PC-9 (cell line): ENCODE results near the gene HTRA2. TPM values are rescaled to one million over a fixed set of nuclear protein-coding genes. Genes with fewer than 3 reads are reported as not detected.

Experiments used
- BruUV-seq: library from RNA; stranded (reverse); fragments of 400-500 nt; replicated peaks from 2 replicates; lab custom pipeline; 2021; lab: Mats Ljungman, UMichigan
- CTCF ChIA-PET: fragments of 300-600 bp; sonication (Branson Sonifier 250); formaldehyde crosslinking; loops from one replicate; lab custom pipeline; 2022; ENCODE audit warnings: antibody characterized with exemption; lab: Charles Lee
- POLR2A ChIA-PET: fragments of 300-600 bp; sonication (Branson Sonifier 250); formaldehyde crosslinking; loops from one replicate; lab custom pipeline; 2022; ENCODE audit warnings: antibody characterized with exemption; ENCODE audit not compliant: unreplicated experiment; lab: Charles Lee
- DNase-seq, 2 experiments: peaks; one replicate each; pipeline versions ENCODE4 v3.0.0 to v3.0.0-alpha.2; 2015 to 2022; ENCODE audit warnings: mixed read lengths in 1 of 2
- H2AFZ ChIP-seq: fragments of 200-600 bp; sonication (generic); 2 replicates; pipeline ENCODE4 v1.8.1; 2017; ENCODE audit warnings: antibody characterized with exemption
- H3F3A ChIP-seq: fragments of 200-600 bp; sonication (generic); 2 replicates; pipeline ENCODE4 v1.8.1; 2017; ENCODE audit warnings: antibody characterized with exemption, mild to moderate bottlenecking, low read depth; ENCODE audit not compliant: insufficient read depth
- H3K27ac ChIP-seq: fragments of 200-600 bp; sonication (generic); 2 replicates; pipeline ENCODE4 v1.6.1; 2016; ENCODE audit warnings: mixed run types
- H3K27me3 ChIP-seq: fragments of 200-600 bp; sonication (generic); 2 replicates; pipeline ENCODE4 v1.6.1; 2016; ENCODE audit warnings: low read depth, mixed run types; ENCODE audit not compliant: insufficient read depth
- H3K36me3 ChIP-seq: fragments of 200-600 bp; sonication (generic); 2 replicates; pipeline ENCODE4 v1.6.1; 2016; ENCODE audit warnings: low read depth, mixed run types
- H3K4me1 ChIP-seq: fragments of 200-600 bp; sonication (generic); replicated peaks from 2 replicates; pipeline ENCODE4 v1.6.1; 2016; ENCODE audit warnings: mixed run types; ENCODE audit not compliant: insufficient read depth
- H3K4me2 ChIP-seq: fragments of 200-600 bp; sonication (generic); 2 replicates; pipeline ENCODE4 v1.6.1; 2017; ENCODE audit warnings: mixed run types
- H3K4me3 ChIP-seq: fragments of 200-600 bp; sonication (generic); 2 replicates; pipeline ENCODE4 v1.6.1; 2016; ENCODE audit warnings: mixed run types
- H3K79me2 ChIP-seq: fragments of 200-600 bp; sonication (generic); 2 replicates; pipeline ENCODE4 v1.6.1; 2017; ENCODE audit warnings: low read depth, mixed run types
- H3K9me2 ChIP-seq: fragments of 200-600 bp; sonication (generic); 2 replicates; pipeline ENCODE4 v1.8.1; 2017; ENCODE audit warnings: mild to moderate bottlenecking; ENCODE audit not compliant: insufficient read depth
- H3K9me3 ChIP-seq: fragments of 200-600 bp; sonication (generic); 2 replicates; pipeline ENCODE4 v1.8.1; 2016; ENCODE audit warnings: low read depth; ENCODE audit not compliant: insufficient read depth
- H4K20me1 ChIP-seq: fragments of 200-600 bp; sonication (generic); 2 replicates; pipeline ENCODE4 v1.8.1; 2017; ENCODE audit not compliant: insufficient read depth
- CTCF ChIP-seq: fragments of 200-600 bp; sonication (generic); conservative IDR thresholded peaks from 2 replicates; pipeline ENCODE4 v1.6.1; 2017; ENCODE audit warnings: mixed run types, antibody characterized with exemption, mild to moderate bottlenecking, moderate library complexity
- EZH2 ChIP-seq: fragments of 200-600 bp; sonication (generic); IDR thresholded peaks from 2 replicates; pipeline ENCODE4 v1.8.0; 2017; ENCODE audit warnings: antibody characterized with exemption, low read depth
- intact Hi-C: fragments of 100-400 bp; cut with micrococcal nuclease; formaldehyde crosslinking; loops from one replicate; pipeline ENCODE4 v1.10.0; 2022; ENCODE audit not compliant: unreplicated experiment
- total RNA-seq: library from RNA; stranded (reverse); gene quantifications from 2 replicates; pipeline ENCODE4 v1.2.3, GENCODE V29; 2021

HTRA2 gene
- total RNA-seq, 1 experiment from 2014 or later, result 23.5 TPM

GRCh38 chr2:74537140-74537539 is 7.4 kb downstream of the HTRA2 start:
- H2AFZ ChIP-seq, result no peak overlapping the region
- H3K27me3 ChIP-seq, result no peaks in the 10 kb centered on the region
- H3K36me3 ChIP-seq, result no peaks in the 10 kb centered on the region
- CTCF ChIA-PET, result no interaction called here
- no peak overlapping the region for H3K27ac ChIP-seq
- H3K9me2 ChIP-seq, result no peaks in the 10 kb centered on the region
- DNase-seq, result no peak
- BruUV-seq, result no TSS peak
- TF ChIP-seq CTCF, result no peak
- TF ChIP-seq EZH2, result no peak
- no peak overlapping the region for H3K4me3 ChIP-seq
- H3F3A ChIP-seq, result peaks cover under 1% of the 10 kb centered on the region; the same call in 1 of the 2 replicates
- no peaks in the 10 kb centered on the region for H4K20me1 ChIP-seq
- POLR2A ChIA-PET, result no interaction called here
- intact Hi-C loops, result no loop called here
- no peaks in the 10 kb centered on the region for H3K4me1 ChIP-seq
- H3K9me3 ChIP-seq, result no peaks in the 10 kb centered on the region
- no peaks in the 10 kb centered on the region for H3K79me2 ChIP-seq
- no peak overlapping the region for H3K4me2 ChIP-seq

GRCh38 chr2:74538881-74539339 is 9.2 kb downstream of the HTRA2 start:
- H3K9me3 ChIP-seq, result no peaks in the 10 kb centered on the region
- no peaks in the 10 kb centered on the region for H3K9me2 ChIP-seq
- H3K4me2 ChIP-seq, result no peak overlapping the region
- DNase-seq, result no peak
- TF ChIP-seq CTCF (no peak), EZH2 (no peak)
- H2AFZ ChIP-seq, result no peak overlapping the region
- BruUV-seq, result no TSS peak
- no peaks in the 10 kb centered on the region for H3K4me1 ChIP-seq
- H3K4me3 ChIP-seq, result no peak overlapping the region
- no peaks in the 10 kb centered on the region for H3K27me3 ChIP-seq
- H3F3A ChIP-seq, result 0 out of 2 replicates have a peak, but pooled peaks cover under 1% of the 10 kb centered on the region
- no peaks in the 10 kb centered on the region for H3K36me3 ChIP-seq
- no peaks in the 10 kb centered on the region for H4K20me1 ChIP-seq
- ChIA-PET POLR2A (interaction anchor here (0.5 to 0.7 kb wide), 2 partner anchors 58 to 278 kb away, joined by 4 read pairs; no protein-coding TSS in a partner anchor), CTCF (interaction anchor here (0.6 kb wide), 1 partner anchor 1609 kb away, joined by 4 read pairs; no protein-coding TSS in a partner anchor)
- no peak overlapping the region for H3K27ac ChIP-seq
- no peaks in the 10 kb centered on the region for H3K79me2 ChIP-seq
- intact Hi-C loops, result no loop called here

- POLR2A ChIA-PET, result no interaction called here
- Histone ChIP-seq H4K20me1 (no peaks in the 10 kb centered on the region), H3K4me2 (no peak overlapping the region), H3K36me3 (no peaks in the 10 kb centered on the region), H3K27me3 (no peaks in the 10 kb centered on the region), H3F3A (0 out of 2 replicates have a peak, but pooled peaks cover 5% of the 10 kb centered on the region), H3K27ac (no peak overlapping the region), H3K4me1 (no peaks in the 10 kb centered on the region), H3K4me3 (no peak overlapping the region), H3K79me2 (no peaks in the 10 kb centered on the region), H2AFZ (no peak overlapping the region), H3K9me3 (no peaks in the 10 kb centered on the region), H3K9me2 (no peaks in the 10 kb centered on the region)
- CTCF ChIA-PET, result no interaction called here
- TF ChIP-seq CTCF (no peak), EZH2 (no peak)
- no TSS peak for BruUV-seq
- intact Hi-C loops, result no loop called here
- DNase-seq, result no peak
Observed at GRCh38 chr2:74540291-74540690, 10.6 kb downstream of the HTRA2 start.
